Activated CD8-positive, alpha-beta memory T cell treated with anti-CD3 and anti-CD28 coated beads, Interleukin-2, amount 50 U/mL, for 24 hours (primary cell): ENCODE measurements around the gene ADPGK.
"Not testable (repeated sequence)": the region's sequence is repeated elsewhere in the genome, so short reads cannot be mapped to it uniquely, and the experiment has no call there.

Experiments used
- DNase-seq: peaks from one replicate; pipeline ENCODE4 v3.0.0-alpha.2; 2020; ENCODE audit errors: extremely low read depth

Gene ADPGK

GRCh38 chr15:72783640-72784455 is at the start of gene ADPGK:
Gene ADPGK (minus strand): TSS chr15:72783758. CDS start chr15:72783691, 67 bp downstream.
- peak; percentile 78 for DNase-seq

DNA sequence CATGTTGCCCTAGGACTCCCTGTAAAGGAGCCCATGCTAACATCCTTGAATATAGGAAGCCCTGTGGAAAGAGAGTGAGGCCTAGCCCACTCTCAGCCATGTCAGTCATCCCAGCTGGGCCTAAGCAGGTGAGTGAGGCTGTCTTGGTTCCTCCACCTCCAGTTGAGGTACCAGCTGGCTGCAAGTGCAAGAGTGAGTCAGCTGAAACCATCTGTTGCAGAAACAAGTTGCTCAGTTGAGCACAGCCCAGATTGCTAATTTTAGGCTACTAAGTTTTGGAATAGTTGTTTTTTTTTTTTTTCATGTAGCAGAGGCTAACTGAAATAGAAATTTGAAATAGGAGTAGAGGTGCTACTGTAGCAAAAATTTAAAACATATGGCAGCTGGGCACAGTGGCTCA is 43.7 kb upstream of the ADPGK start:
- no peak for DNase-seq

DNA sequence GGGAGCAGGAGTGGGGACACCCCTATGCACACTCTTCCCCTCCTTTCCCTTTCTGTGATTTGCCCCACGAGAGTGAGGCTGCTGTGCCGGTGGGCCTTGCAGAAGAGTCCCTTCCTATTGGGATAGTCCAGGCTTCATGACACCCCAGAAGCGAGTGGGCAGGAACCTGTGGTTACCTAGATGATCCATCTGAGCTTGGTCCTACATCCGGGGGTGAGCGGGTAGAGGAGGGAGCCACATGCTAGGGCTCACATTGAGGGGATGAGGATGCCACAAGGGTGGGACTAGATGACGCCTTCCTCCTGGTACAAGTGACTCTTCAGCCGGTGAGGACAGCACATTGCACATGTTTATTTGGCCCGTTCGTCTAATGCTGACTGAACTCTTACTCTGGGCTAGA is 43.1 kb upstream of the ADPGK start:
- DNase-seq, result no peak

DNA sequence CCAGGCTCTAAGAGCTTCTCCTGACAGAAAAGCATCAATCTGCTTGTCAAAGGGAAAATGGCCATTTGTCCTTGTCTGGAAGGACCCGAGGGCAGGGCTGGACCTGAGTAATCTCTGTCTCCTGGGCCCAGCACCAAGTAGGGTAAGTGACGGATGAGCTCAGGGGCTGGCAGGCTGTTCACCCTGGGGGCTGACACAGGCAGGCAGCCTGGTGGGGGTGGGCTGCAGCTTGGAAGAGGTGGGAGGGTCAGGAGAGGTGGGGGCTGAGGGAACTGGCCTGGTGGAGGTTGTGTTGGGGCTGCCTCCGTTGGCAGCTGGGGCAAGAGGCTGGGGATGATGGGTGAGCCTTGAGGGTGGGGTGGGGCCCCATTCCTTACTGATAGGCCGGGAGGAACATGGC is 42.3 kb upstream of the ADPGK start:
- no peak for DNase-seq

GRCh38 chr15:72824781-72825180 is 41.2 kb upstream of the ADPGK start:
- no peak for DNase-seq

DNA sequence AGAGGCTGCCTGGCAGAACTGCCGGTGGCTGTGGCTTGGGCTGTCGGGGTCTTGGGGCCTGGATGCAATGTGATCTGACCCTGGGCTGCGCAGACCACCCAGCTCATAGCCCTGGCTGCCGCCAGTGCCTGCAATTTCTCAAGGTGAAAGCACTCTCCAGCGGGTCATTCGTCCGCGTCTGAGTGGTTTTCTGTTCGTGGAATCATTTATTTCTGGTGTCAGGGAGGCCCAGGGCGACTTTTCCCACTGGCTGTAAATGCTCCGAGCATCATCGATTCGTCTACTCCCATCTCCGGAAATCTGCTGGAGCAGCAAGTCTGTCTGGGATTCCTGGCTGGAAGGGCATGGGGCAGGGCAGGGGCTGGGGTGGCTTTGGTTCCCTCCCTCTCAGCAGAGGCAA is 40.6 kb upstream of the ADPGK start:
- no peak for DNase-seq

GRCh38 chr15:72820278-72820677 is 36.7 kb upstream of the ADPGK start:
- no peak for DNase-seq

GRCh38 chr15:72818632-72819031 is 35.1 kb upstream of the ADPGK start:
- no peak for DNase-seq

DNA sequence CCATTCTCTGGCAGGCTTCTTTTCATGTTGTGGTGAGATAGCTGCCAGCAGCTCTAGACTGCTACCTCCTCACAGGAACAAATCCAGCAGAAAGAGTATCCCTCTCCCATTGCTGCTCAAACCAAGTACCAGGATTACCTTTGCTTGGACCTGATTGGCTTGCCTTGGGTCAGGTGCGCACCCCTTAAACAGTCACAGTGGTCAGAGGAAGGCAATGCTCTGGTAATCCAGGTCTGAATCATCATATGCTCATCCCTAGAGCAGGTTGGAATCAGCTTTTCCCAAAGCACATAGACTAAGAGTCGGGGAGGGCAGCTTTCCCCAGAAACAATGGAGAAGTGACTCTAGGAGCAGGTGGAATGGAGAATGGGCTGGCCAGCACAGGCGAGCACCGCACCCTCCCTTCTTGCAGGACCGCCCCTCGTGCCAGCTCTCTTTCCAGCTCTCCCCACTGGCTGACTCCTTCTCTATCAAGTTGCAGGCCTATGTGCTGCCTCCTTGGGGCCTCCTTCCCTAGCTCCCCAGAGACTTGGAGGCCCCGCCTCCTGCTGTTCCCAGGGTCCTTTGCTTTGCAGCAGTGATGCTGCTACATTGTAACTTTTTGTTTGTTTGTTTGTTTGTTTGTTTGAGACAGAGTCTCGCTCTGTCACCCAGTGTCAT is 29.9 kb upstream of the ADPGK start:
- DNase-seq, result no peak

GRCh38 chr15:72809329-72809728 is 25.8 kb upstream of the ADPGK start:
- no peak for DNase-seq

DNA sequence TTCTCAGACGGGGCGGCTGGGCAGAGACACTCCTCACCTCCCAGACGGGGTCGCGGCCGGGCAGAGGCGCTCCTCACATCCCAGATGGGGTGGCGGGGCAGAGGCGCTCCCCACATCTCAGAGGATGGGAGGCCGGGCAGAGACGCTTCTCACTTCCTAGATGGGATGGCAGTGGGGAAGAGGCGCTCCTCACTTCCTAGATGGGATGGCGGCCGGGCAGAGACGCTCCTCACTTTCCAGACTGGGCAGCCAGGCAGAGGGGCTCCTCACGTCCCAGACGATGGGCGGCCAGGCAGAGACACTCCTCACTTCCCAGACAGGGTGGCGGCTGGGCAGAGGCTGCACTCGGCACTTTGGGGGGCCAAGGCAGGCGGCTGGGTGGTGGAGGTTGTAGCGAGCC is 23.8 kb upstream of the ADPGK start:
- DNase-seq, result not testable (repeated sequence)

GRCh38 chr15:72803006-72803405 is 19.4 kb upstream of the ADPGK start:
- DNase-seq, result no peak

- DNase-seq, result no peak
These were observed 18.2 kb upstream of the ADPGK start for GRCh38 chr15:72801590-72802325.

GRCh38 chr15:72800833-72801481 is 17.4 kb upstream of the ADPGK start:
- DNase-seq, result no peak

DNA sequence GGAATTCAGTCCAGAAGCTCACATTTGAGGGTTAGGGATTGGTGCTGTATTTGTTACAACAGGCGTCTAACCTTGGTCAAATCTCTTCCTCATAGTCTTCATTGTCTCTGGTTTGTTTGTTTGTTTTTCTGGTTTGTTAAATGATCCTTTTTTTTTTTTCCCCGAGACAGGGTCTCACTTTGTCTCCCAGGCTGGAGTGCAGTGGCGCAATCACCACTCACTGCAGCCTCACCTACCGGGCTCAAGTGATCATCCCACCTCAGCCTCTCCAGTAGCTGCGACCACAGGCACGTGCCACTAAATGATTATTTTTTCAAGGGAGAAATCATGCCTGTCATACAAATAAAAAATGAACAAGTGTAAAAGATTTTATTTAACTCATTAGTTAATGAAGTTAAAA is 14.3 kb upstream of the ADPGK start:
- DNase-seq, result no peak

GRCh38 chr15:72797338-72797689 is 13.8 kb upstream of the ADPGK start:
- no peak for DNase-seq

- no peak for DNase-seq
These were observed 13.2 kb upstream of the ADPGK start for GRCh38 chr15:72796515-72797337.

DNA sequence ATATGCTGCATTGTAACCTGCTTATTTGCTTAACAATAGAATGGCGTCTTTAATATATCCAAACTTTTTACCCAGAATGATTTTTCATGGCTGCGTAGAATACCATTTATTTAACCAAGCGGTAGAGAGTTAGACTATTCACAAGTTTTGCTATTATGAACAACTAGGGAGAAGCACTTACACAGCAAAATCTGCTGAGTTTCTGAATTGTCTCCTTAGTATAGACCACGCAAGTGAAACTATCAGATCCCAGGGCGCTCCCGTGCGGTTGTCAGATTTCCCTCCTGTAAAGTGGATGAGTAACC is 12.6 kb upstream of the ADPGK start:
- DNase-seq, result no peak

DNA sequence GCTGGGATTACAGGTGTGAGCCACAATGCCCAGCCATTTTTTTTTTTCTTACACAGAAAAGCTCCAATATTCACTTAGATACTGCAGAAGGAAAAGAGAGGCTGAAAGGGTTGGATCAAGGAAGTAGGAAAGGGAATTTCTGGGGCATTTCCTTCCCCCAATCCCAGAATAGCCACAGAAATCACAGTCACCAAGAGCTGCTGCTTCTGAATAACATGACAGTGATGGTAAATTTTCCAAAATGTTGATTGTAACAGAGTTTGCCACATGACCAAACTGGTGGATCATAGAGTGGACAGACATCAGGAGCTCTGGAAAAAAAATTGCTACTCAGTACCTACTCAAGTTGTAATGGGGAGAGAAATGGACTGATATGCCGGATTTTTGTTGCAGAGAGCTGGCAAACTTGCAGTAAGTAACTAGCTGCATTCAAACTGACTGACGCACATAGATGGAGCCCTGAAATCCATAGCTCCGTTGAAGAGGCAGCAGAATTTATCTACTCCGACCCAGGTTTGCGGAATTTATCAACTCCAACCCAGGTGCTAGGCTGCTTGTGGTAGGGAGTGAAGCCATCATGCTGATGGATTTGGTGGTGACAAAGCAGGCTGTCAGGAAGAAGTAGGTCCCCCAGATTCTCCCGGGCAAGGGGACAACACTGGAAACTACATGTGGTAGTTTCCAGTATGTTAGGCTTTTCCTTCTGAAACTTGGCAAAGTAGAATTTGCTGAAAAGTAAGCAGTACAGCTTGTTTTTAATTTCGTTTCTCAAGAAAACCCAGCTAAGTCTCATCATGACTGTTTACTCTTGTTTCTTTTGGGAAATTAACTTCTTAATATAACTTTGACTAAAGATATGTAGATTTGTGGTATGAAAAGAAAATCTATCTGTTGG is 10.5 kb upstream of the ADPGK start:
- no peak for DNase-seq

DNA sequence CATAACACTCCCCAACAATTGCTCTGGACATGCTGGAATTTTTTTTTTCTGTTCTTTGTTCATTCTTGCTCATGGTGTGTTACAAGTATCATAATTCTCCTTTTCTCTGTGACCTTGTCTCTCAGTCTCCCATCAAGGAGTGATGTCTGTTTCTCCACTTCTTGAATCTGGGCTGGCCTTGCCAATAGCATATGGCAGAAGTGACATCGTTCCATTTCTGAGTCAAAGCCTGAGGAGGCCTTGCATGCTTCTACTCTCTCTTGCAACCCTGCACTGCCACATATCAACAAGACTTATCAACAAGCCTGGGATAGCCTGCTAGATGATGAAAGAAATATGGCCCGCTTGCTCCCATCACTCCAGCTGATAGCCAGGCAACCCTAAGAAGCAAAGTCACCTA is 8.9 kb upstream of the ADPGK start:
- no peak for DNase-seq
